M059J (cell line): ENCODE data around the gene NOTUM. TPM values are rescaled to one million over a fixed set of nuclear protein-coding genes. Genes with fewer than 3 reads are reported as not detected.
"Not testable (repeated sequence)": the region's sequence is repeated elsewhere in the genome, so short reads cannot be mapped to it uniquely, and the experiment has no call there.

Experiments used
- DNase-seq: peaks from one replicate; pipeline ENCODE4 v3.0.0-alpha.2; 2012; ENCODE audit warnings: low read depth
- total RNA-seq: library from RNA; depleted of rRNA; stranded (reverse); fragments of >200 nt; shearing (Covaris generic); gene quantifications from 2 replicates; pipeline ENCODE4 v1.2.3, GENCODE V29; 2014

The NOTUM gene
- total RNA-seq, 1 experiment from 2014 or later = 3.0 TPM

GRCh38 chr17:81923302-81924260 lies 37.4 kb downstream of the NOTUM start:
- no peak for DNase-seq

GRCh38 chr17:81922566-81923301 lies 38.3 kb downstream of the NOTUM start:
- DNase-seq = no peak

GRCh38 chr17:81921996-81922565 lies 38.9 kb downstream of the NOTUM start:
- DNase-seq = no peak

- no peak for DNase-seq
Measured at GRCh38 chr17:81921537-81921862, 39.5 kb downstream of the NOTUM start.

- DNase-seq = no peak
Measured at GRCh38 chr17:81920612-81921536, 40.1 kb downstream of the NOTUM start.

GRCh38 chr17:81918832-81919545 lies 42.0 kb downstream of the NOTUM start:
- DNase-seq = no peak

GRCh38 chr17:81918333-81918669 lies 42.7 kb downstream of the NOTUM start:
- not testable (repeated sequence) for DNase-seq

GRCh38 chr17:81917565-81918332 lies 43.2 kb downstream of the NOTUM start, which contains the start of gene SIRT7:
SIRT7 (minus strand) TSS chr17:81918176; CDS start chr17:81918131, 45 bp downstream.
- DNase-seq = peak; percentile 65

GRCh38 chr17:81916234-81917001 lies 44.6 kb downstream of the NOTUM start:
- DNase-seq = peak; percentile 52

- DNase-seq = no peak
Measured at GRCh38 chr17:81915331-81915730, 45.7 kb downstream of the NOTUM start.

- DNase-seq = no peak
Measured at GRCh38 chr17:81914103-81914850, 46.7 kb downstream of the NOTUM start.

GRCh38 chr17:81913394-81914102 lies 47.4 kb downstream of the NOTUM start:
- no peak for DNase-seq

- peak; percentile 27 for DNase-seq
Measured at GRCh38 chr17:81912441-81913309, 48.3 kb downstream of the NOTUM start.

GRCh38 chr17:81911969-81912368 lies 49.0 kb downstream of the NOTUM start:
- DNase-seq = no peak

- DNase-seq = peak; percentile 74
Measured at GRCh38 chr17:81911277-81911961, 49.6 kb downstream of the NOTUM start, which contains the start of gene PCYT2. PCYT2 (minus strand) TSS chr17:81911399; CDS start chr17:81911355, 44 bp downstream.

- DNase-seq = no peak
Measured at GRCh38 chr17:81910840-81911276, 50.1 kb downstream of the NOTUM start.
